Stomach (tissue), 4 donors: ENCODE measurements around the gene CRTC1.

Experiments
- CTCF ChIP-seq, 7 experiments: fragments of 450-650 bp in 4 of 7; fragments of 200-600 bp in 3 of 7; sonication (generic) in 3 of 7; IDR thresholded peaks; one replicate each; pipeline ENCODE4 v1.5.1; 2016 to 2019; ENCODE audit warnings: antibody characterized with exemption in 7 of 7, control low read depth in 2 of 7, mild to moderate bottlenecking in 1 of 7
- POLR2AphosphoS5 ChIP-seq, 3 donors: sonication (generic); formaldehyde crosslinking; IDR thresholded peaks; one replicate each; pipeline ENCODE4 v1.6.1; 2016; ENCODE audit warnings: antibody characterized with exemption in 3 of 3

- TF ChIP-seq CTCF (IDR thresholded peaks at IDR 0.05) (no peak), POLR2AphosphoS5 (IDR thresholded peaks at IDR 0.05) (no peak)
Observed at GRCh38 chr19:18687740-18688465, 4.4 kb downstream of the CRTC1 start.
